Measurements from ENCODE around the gene BBOF1. TPM values are rescaled to one million over a fixed set of nuclear protein-coding genes. Genes with fewer than 3 reads are reported as not detected.

BBOF1 gene
- total RNA-seq, 1 donor from 2014 or later: 2.3 TPM

DNA sequence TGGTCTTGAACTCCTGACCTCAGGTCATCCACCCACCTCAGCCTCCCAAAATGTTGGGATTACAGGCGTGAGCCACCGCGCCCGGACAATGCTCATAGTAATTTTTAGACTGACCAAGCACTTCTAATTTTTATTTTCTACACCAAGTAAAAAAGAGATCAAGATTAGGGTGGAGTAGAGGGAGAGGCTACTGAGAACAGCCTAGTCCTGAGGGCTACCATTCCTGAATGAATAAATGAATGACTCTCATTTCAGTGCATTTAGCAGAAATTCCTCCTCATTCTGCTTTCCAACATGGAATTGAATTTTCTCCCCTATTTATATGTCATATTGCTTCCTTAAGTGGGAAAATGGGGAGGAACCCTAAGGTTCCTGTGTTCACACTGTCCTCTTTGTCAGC lies 26.4 kb downstream of the BBOF1 start:
- H3K36me3 Mint-ChIP-seq (ENCODE audit: low read depth, unreplicated experiment): no peaks in the 10 kb centered on the region
- H3K9me3 Mint-ChIP-seq (ENCODE audit: unreplicated experiment): no peaks in the 10 kb centered on the region
- no peaks in the 10 kb centered on the region for H3K27me3 Mint-ChIP-seq (ENCODE audit: unreplicated experiment)
- no peak for DNase-seq (ENCODE audit: low spot score)
- peaks cover 4% of the 10 kb centered on the region for H3K4me1 Mint-ChIP-seq (ENCODE audit: unreplicated experiment)
- no peak overlapping the region for H3K4me3 Mint-ChIP-seq (ENCODE audit: unreplicated experiment)
- H3K27ac Mint-ChIP-seq (ENCODE audit: unreplicated experiment): no peak overlapping the region
- TF ChIP-seq, protein P1, sequence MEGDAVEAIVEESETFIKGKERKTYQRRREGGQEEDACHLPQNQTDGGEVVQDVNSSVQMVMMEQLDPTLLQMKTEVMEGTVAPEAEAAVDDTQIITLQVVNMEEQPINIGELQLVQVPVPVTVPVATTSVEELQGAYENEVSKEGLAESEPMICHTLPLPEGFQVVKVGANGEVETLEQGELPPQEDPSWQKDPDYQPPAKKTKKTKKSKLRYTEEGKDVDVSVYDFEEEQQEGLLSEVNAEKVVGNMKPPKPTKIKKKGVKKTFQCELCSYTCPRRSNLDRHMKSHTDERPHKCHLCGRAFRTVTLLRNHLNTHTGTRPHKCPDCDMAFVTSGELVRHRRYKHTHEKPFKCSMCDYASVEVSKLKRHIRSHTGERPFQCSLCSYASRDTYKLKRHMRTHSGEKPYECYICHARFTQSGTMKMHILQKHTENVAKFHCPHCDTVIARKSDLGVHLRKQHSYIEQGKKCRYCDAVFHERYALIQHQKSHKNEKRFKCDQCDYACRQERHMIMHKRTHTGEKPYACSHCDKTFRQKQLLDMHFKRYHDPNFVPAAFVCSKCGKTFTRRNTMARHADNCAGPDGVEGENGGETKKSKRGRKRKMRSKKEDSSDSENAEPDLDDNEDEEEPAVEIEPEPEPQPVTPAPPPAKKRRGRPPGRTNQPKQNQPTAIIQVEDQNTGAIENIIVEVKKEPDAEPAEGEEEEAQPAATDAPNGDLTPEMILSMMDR (IDR thresholded peaks at IDR 0.05; ENCODE audit: unreplicated experiment): no peak

DNA sequence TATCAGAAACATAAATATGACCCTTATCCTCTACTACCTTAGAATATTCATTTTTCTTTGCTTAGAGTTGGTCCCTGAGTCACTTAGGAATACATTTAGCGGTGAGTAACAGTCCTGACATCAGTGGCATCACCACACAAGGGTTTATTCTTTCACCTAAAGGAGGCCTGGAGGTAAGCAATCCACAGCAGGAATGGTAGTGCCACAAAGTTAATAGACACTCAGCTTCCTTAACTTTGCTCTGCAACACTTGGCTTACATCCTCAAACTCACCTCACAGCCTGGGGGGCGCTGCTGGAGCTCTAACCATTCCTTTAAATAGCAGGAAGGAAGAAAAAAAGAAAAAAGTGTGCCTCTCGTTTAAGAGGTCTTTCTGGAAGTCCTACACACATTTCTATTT lies 29.1 kb downstream of the BBOF1 start:
- DNase-seq (ENCODE audit: low spot score): peak; percentile 30
- Mint-ChIP-seq H3K4me3 (ENCODE audit: unreplicated experiment) (no peak overlapping the region), H3K27ac (ENCODE audit: unreplicated experiment) (no peak overlapping the region), H3K36me3 (ENCODE audit: low read depth, unreplicated experiment) (no peaks in the 10 kb centered on the region), H3K9me3 (ENCODE audit: unreplicated experiment) (no peaks in the 10 kb centered on the region), H3K4me1 (ENCODE audit: unreplicated experiment) (peaks cover 4% of the 10 kb centered on the region), H3K27me3 (ENCODE audit: unreplicated experiment) (no peaks in the 10 kb centered on the region)
- TF ChIP-seq, protein P1 (IDR thresholded peaks at IDR 0.05; ENCODE audit: unreplicated experiment): no peak

DNA sequence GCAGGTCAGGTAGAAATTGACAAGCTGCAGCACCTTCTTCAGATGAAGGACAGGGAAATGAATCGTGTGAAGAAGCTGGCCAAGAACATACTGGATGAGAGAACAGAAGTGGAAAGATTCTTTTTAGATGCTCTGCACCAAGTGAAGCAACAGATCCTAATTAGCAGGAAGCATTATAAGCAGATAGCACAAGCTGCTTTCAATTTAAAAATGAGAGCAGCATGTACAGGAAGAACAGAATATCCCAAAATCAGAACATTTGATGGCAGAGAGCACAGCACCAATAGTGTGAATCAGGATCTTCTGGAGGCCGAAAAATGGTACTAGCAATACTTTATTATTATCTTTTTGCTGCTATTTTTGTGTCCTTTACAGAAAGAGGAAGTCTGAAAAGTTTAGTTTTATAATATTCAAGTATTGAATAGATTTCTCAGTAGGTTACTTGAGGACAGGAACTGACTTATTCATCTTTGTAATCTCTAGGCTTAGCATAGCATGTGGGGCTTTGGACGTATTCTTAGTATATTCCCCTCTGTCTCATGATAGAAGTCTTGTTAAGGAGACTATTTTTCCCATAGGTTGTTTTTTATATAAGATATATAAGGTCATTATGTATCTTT lies 30.8 kb downstream of the BBOF1 start:
- no peaks in the 10 kb centered on the region for H3K9me3 Mint-ChIP-seq (ENCODE audit: unreplicated experiment)
- no peak overlapping the region for H3K4me3 Mint-ChIP-seq (ENCODE audit: unreplicated experiment)
- peaks cover 4% of the 10 kb centered on the region for H3K4me1 Mint-ChIP-seq (ENCODE audit: unreplicated experiment)
- no peak overlapping the region for H3K27ac Mint-ChIP-seq (ENCODE audit: unreplicated experiment)
- no peak for DNase-seq (ENCODE audit: low spot score)
- TF ChIP-seq, protein P1 (IDR thresholded peaks at IDR 0.05; ENCODE audit: unreplicated experiment): no peak
- no peaks in the 10 kb centered on the region for H3K36me3 Mint-ChIP-seq (ENCODE audit: low read depth, unreplicated experiment)
- H3K27me3 Mint-ChIP-seq (ENCODE audit: unreplicated experiment): peaks cover 1% of the 10 kb centered on the region

DNA sequence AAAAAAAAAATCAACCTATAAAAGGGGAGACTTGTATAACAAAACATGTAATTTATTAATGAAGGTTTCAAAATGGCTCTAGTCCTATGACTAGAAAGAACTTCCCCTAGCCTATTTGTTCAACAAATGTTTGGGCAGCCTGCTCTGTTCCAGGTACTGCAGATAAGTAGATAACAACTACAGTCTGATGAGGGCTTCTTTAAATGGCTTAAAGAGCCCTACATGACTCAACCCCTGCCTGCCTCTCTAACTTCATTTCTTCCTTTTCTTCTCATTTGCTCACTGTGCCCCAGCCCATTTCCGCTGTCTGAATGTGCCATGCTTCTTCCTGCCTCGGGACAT lies 43.6 kb downstream of the BBOF1 start:
- H3K36me3 Mint-ChIP-seq (ENCODE audit: low read depth, unreplicated experiment): no peaks in the 10 kb centered on the region
- no peak overlapping the region for H3K27ac Mint-ChIP-seq (ENCODE audit: unreplicated experiment)
- DNase-seq (ENCODE audit: low spot score): no peak
- TF ChIP-seq, protein P1 (IDR thresholded peaks at IDR 0.05; ENCODE audit: unreplicated experiment): no peak
- no peaks in the 10 kb centered on the region for H3K27me3 Mint-ChIP-seq (ENCODE audit: unreplicated experiment)
- no peaks in the 10 kb centered on the region for H3K9me3 Mint-ChIP-seq (ENCODE audit: unreplicated experiment)
- H3K4me3 Mint-ChIP-seq (ENCODE audit: unreplicated experiment): no peak overlapping the region
- H3K4me1 Mint-ChIP-seq (ENCODE audit: unreplicated experiment): peaks cover 6% of the 10 kb centered on the region

DNA sequence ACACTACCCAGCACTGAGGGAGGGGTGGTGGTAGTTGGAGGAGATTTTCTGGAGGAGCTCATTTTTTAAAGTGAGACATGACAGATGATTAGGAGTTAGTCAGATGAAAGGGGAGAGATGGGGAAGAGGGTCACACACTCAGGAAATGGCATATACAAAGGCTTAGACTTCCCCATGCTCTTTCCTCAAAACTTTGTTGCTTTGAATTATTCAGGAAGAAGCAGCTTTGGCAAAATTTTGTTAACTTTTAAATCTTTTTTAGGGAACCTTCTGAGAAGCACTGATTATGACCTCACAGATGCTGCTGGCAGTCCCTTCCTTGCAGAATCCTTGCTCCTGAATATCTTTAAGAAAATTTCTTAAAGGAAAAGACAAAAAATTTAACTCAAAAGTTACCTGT lies 45.3 kb downstream of the BBOF1 start:
- H3K36me3 Mint-ChIP-seq (ENCODE audit: low read depth, unreplicated experiment): no peaks in the 10 kb centered on the region
- TF ChIP-seq, protein P1 (IDR thresholded peaks at IDR 0.05; ENCODE audit: unreplicated experiment): no peak
- DNase-seq (ENCODE audit: low spot score): no peak
- peaks cover 6% of the 10 kb centered on the region for H3K4me1 Mint-ChIP-seq (ENCODE audit: unreplicated experiment)
- H3K27ac Mint-ChIP-seq (ENCODE audit: unreplicated experiment): no peak overlapping the region
- no peaks in the 10 kb centered on the region for H3K9me3 Mint-ChIP-seq (ENCODE audit: unreplicated experiment)
- no peak overlapping the region for H3K4me3 Mint-ChIP-seq (ENCODE audit: unreplicated experiment)
- H3K27me3 Mint-ChIP-seq (ENCODE audit: unreplicated experiment): no peaks in the 10 kb centered on the region
